Kidney (tissue), 14 donors: ENCODE data around the gene TIAL1. TPM values are rescaled to one million over a fixed set of nuclear protein-coding genes. Genes with fewer than 3 reads are reported as not detected.

Source experiments
- DNase-seq, 5 donors: peaks; one replicate each; pipeline ENCODE4 v3.0.0-alpha.2; 2013 to 2020
- FAIRE-seq: peaks from 2 replicates; lab custom pipeline; 2012; peaks lifted over from hg19 to GRCh38; lab: Jason Lieb, UNC
- H3K27ac ChIP-seq, 2 donors: one replicate each; pipeline ENCODE4 v1.7.0; 2013; ENCODE audit warnings: low read depth in 2 of 2, low read length in 2 of 2, inconsistent platforms in 1 of 2
- H3K27me3 ChIP-seq: one replicate; pipeline ENCODE4 v1.7.1; 2013; ENCODE audit warnings: low read length, inconsistent platforms; ENCODE audit not compliant: control insufficient read depth, insufficient read depth
- H3K36me3 ChIP-seq, 3 donors: one replicate each; pipeline versions ENCODE4 v1.7.0 to v1.7.1; 2013; ENCODE audit warnings: low read length in 3 of 3, control low read depth in 1 of 3, inconsistent platforms in 1 of 3; ENCODE audit not compliant: insufficient read depth in 3 of 3, control insufficient read depth in 2 of 3
- H3K4me1 ChIP-seq, 3 donors: one replicate each; pipeline versions ENCODE4 v1.7.0 to v1.7.1; 2013; ENCODE audit warnings: low read length in 3 of 3, inconsistent platforms in 1 of 3, low read depth in 1 of 3; ENCODE audit not compliant: control insufficient read depth in 2 of 3, insufficient read depth in 2 of 3
- H3K4me3 ChIP-seq, 3 donors: one replicate each; pipeline versions ENCODE4 v1.7.0 to v1.8.1; 2013; ENCODE audit warnings: low read length in 3 of 3, control low read depth in 1 of 3, inconsistent platforms in 1 of 3
- H3K9ac ChIP-seq, 3 donors: one replicate each; pipeline versions ENCODE4 v1.7.0 to v1.7.1; 2013; ENCODE audit warnings: low read length in 3 of 3, control low read depth in 1 of 3, inconsistent platforms in 1 of 3
- H3K9me3 ChIP-seq, 3 donors: one replicate each; pipeline versions ENCODE4 v1.7.0 to v1.7.1; 2013; ENCODE audit warnings: low read length in 3 of 3, control low read depth in 1 of 3, inconsistent platforms in 1 of 3; ENCODE audit not compliant: control insufficient read depth in 2 of 3, insufficient read depth in 1 of 3
- intact Hi-C: fragments of 100-400 bp; cut with DNase I; formaldehyde crosslinking; loops from one replicate; pipeline ENCODE4 v1.11.1; 2022
- polyA plus RNA-seq: library from polyadenylated mRNA; stranded (reverse); fragments of 350-450 nt; fragmentation: Illumina TruSeq; extraction: RNeasy Lipid Tissue Mini Kit (QIAGEN cat#74804); gene quantifications from one replicate; pipeline ENCODE4 v1.2.3, GENCODE V29; 2014; ENCODE audit warnings: low read depth, low replicate concordance; ENCODE audit not compliant: insufficient read depth
- total RNA-seq: library from RNA; stranded (reverse); fragmentation: NEBNext Ultra II Directional; extraction: Animal tissue kit (Norgen Biotek cat#: 25700); gene quantifications from one replicate; pipeline ENCODE4 v1.2.1, GENCODE V29; 2021
- TF ChIP-seq, protein P1 (sequence below): IDR thresholded peaks from 3 replicates; pipeline ENCODE4 v1.5.1; 2012; ENCODE audit warnings: mild to moderate bottlenecking, moderate library complexity, borderline replicate concordance; ENCODE audit not compliant: insufficient read depth; ENCODE audit errors: extremely low read depth
- donor health status: control.
- donor health status: control.
- donor health status: control.
- donor health status: control.
- donor health status: control.
- donor health status: DM: yes; HTN: yes; CAD: no.
- donor health status: Normal renal cell carcinoma (clear cell type).

Gene TIAL1
- total and polyA plus RNA-seq, 2 donors from 2014 or later, result 46.7 to 88.8 TPM

DNA sequence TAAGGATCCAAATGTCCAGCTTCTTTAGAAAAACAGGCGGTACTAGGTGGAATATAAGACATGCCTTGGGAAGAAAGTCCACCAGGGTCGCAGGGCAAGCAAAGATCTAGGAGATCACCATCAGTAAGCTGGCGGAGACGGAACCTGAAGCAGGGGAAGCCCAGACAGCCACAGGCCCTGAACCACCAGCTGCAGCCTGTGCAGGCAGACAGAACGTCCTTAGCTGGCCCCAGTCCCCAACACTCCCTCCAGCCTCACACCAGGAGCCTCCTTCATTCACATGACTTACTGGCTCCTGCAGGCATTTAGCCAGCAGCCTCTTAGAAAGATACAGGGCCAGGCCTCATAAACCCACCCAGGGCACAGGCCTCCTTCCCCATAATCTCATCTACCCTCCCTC, 71.6 kb downstream of the TIAL1 start:
- no peak for DNase-seq
- intact Hi-C loops, result no loop called here
- Histone ChIP-seq H3K4me1 (no peaks in the 10 kb centered on the region), H3K9me3 (no peaks in the 10 kb centered on the region), H3K27me3 (no peaks in the 10 kb centered on the region), H3K4me3 (no peak overlapping the region), H3K9ac (no peak overlapping the region), H3K36me3 (no peaks in the 10 kb centered on the region), H3K27ac (no peak overlapping the region)
- no peak for FAIRE-seq
- TF ChIP-seq, protein P1, sequence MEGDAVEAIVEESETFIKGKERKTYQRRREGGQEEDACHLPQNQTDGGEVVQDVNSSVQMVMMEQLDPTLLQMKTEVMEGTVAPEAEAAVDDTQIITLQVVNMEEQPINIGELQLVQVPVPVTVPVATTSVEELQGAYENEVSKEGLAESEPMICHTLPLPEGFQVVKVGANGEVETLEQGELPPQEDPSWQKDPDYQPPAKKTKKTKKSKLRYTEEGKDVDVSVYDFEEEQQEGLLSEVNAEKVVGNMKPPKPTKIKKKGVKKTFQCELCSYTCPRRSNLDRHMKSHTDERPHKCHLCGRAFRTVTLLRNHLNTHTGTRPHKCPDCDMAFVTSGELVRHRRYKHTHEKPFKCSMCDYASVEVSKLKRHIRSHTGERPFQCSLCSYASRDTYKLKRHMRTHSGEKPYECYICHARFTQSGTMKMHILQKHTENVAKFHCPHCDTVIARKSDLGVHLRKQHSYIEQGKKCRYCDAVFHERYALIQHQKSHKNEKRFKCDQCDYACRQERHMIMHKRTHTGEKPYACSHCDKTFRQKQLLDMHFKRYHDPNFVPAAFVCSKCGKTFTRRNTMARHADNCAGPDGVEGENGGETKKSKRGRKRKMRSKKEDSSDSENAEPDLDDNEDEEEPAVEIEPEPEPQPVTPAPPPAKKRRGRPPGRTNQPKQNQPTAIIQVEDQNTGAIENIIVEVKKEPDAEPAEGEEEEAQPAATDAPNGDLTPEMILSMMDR, result no peak

DNA sequence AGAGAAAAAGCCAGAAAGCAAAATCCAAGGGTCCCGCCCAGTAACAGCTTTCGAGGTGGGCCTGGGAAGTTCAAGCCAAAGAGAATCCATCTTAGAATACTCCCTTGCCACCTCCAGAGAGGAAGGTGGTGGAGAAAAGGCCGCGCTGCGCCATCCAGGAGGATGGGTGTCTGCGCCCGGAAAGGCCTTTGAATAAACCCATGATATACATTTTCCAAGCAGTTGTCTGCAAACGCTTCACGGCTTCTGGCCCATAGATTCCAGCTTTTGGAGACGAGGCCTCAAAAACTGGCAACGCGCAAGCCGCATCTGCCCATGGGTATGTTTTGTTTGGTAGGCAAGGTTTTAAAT, 72.1 kb downstream of the TIAL1 start:
- no peaks in the 10 kb centered on the region for H3K27me3 ChIP-seq
- no peaks in the 10 kb centered on the region for H3K36me3 ChIP-seq
- no peak overlapping the region for H3K27ac ChIP-seq
- no peak for DNase-seq
- intact Hi-C loops, result no loop called here
- no peaks in the 10 kb centered on the region for H3K9me3 ChIP-seq
- H3K4me1 ChIP-seq, result no peaks in the 10 kb centered on the region
- FAIRE-seq, result no peak
- TF ChIP-seq, protein P1, result no peak
- H3K4me3 ChIP-seq, result no peak overlapping the region
- H3K9ac ChIP-seq, result no peak overlapping the region

DNA sequence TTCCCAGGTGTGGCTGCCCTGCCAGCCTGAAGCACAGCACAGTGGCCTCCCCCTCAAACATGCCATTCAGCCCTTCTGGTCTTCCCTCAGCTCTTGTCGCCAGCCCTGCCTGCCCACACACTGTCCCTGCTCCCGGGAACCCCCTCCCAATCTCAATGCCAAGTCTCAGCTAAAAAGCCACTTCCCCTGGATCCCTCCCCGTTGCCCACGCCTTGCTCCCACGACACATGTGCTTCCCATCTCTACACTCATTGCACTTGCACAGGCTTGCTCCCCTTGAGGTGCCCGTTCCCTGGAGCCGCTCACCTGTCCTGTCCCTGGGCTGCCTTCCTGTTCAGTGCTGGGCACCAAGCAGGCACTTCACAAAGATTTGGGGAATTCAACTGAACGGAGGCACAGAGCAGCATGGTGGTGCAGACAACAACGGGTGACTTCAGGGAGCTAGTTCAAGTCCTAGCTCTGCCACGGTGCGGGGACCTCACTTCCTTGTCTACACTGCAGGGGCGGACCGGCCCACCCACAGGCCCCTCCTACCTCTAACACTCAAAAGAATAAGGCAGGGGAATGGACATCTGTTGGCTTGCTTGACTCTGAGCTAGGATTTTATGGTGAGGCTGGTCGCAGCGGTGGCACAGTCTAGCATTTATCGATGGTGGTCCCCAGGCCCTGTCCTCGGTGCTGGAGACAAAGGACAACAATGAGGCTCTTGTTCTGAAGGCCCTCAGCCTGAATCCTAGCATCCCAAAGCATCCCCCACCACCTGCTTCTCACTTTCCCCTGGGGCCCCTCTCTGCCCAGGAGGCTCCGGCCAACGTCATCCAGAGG, 72.7 kb downstream of the TIAL1 start:
- FAIRE-seq (no peak), DNase-seq (no peak)
- TF ChIP-seq, protein P1, result no peak
- H3K36me3 ChIP-seq, result no peaks in the 10 kb centered on the region
- H3K4me1 ChIP-seq, result no peaks in the 10 kb centered on the region
- no peak overlapping the region for H3K27ac ChIP-seq
- H3K9ac ChIP-seq, result no peak overlapping the region
- no peaks in the 10 kb centered on the region for H3K9me3 ChIP-seq
- no peak overlapping the region for H3K4me3 ChIP-seq
- intact Hi-C loops, result no loop called here
- H3K27me3 ChIP-seq, result no peaks in the 10 kb centered on the region

Other genes starting within 250 kb of the TIAL1 start
- 19.9 TPM for gene RGS10, start 54.2 kb downstream of the TIAL1 start, total RNA-seq
- 25.4 TPM for gene RGS10, start 54.2 kb downstream of the TIAL1 start, polyA plus RNA-seq
- 42.0 TPM for gene BAG3, start 54.4 kb upstream of the TIAL1 start, total RNA-seq
- 54.9 TPM for gene BAG3, start 54.4 kb upstream of the TIAL1 start, polyA plus RNA-seq
- gene INPP5F, start 129.1 kb upstream of the TIAL1 start, total RNA-seq, result 17.5 TPM
- gene INPP5F, start 129.1 kb upstream of the TIAL1 start, polyA plus RNA-seq, result 16.4 TPM